Uterus (tissue), 4 donors: ENCODE results near the gene CELSR3. TPM values are rescaled to one million over a fixed set of nuclear protein-coding genes. Genes with fewer than 3 reads are reported as not detected.

Source experiments
- DNase-seq, 2 donors: peaks; one replicate each; pipeline ENCODE4 v3.0.0-alpha.2; 2019 to 2020
- H3K27ac ChIP-seq, 2 donors: fragments of 200-600 bp; sonication (generic); 1 replicate in 1 of 2; 2 replicates in 1 of 2; pipeline ENCODE4 v1.5.1; 2016 to 2018
- H3K27me3 ChIP-seq, 2 donors: fragments of 200-600 bp; sonication (generic); one replicate each; pipeline ENCODE4 v1.5.1; 2018 to 2019; ENCODE audit warnings: control low read depth in 1 of 2
- H3K36me3 ChIP-seq, 2 donors: fragments of 200-600 bp; sonication (generic); one replicate each; pipeline ENCODE4 v1.5.1; 2019; ENCODE audit warnings: control low read depth in 1 of 2
- H3K4me1 ChIP-seq, 2 donors: fragments of 200-600 bp; sonication (generic); one replicate each; pipeline ENCODE4 v1.5.1; 2018 to 2019; ENCODE audit warnings: control low read depth in 1 of 2
- H3K4me3 ChIP-seq, 2 donors: fragments of 200-600 bp; sonication (generic); 1 replicate in 1 of 2; 2 replicates in 1 of 2; pipeline ENCODE4 v1.5.1; 2018 to 2019; ENCODE audit warnings: mild to moderate bottlenecking in 1 of 2
- H3K9me3 ChIP-seq, 2 donors: fragments of 200-600 bp; sonication (generic); one replicate each; pipeline ENCODE4 v1.5.1; 2019; ENCODE audit warnings: control low read depth in 1 of 2
- POLR2A ChIP-seq, 2 donors: fragments of 450-650 bp; IDR thresholded peaks; one replicate each; pipeline ENCODE4 v1.6.1; 2016; ENCODE audit warnings: antibody characterized with exemption in 2 of 2, mild to moderate bottlenecking in 1 of 2, moderate library complexity in 1 of 2
- intact Hi-C: fragments of 100-400 bp; cut with DNase I; formaldehyde crosslinking; loops from one replicate; pipeline ENCODE4 v1.15.1; 2023; ENCODE audit warnings: low total_unique reads
- total RNA-seq, 4 donors: library from RNA; depleted of rRNA in 3 of 4; stranded (reverse); fragments of >200 nt in 3 of 4; gene quantifications; one replicate each; pipeline versions ENCODE4 v1.1.0 to v1.2.4, GENCODE V29; 2014 to 2023
- TF ChIP-seq, protein P1 (sequence below), 4 experiments: fragments of 200-600 bp in 2 of 4; fragments of 450-650 bp in 2 of 4; sonication (generic) in 2 of 4; IDR thresholded peaks; one replicate each; pipeline ENCODE4 v1.5.1; 2016 to 2019; ENCODE audit warnings: antibody characterized with exemption in 4 of 4, mild to moderate bottlenecking in 2 of 4, moderate library complexity in 1 of 4
- donor health status: DM: yes; HTN: yes; CAD: no.

The CELSR3 gene
- total RNA-seq, 4 donors from 2014 or later: under 0.01 to 3.4 (median 1.3) TPM; not detected in 1

DNA sequence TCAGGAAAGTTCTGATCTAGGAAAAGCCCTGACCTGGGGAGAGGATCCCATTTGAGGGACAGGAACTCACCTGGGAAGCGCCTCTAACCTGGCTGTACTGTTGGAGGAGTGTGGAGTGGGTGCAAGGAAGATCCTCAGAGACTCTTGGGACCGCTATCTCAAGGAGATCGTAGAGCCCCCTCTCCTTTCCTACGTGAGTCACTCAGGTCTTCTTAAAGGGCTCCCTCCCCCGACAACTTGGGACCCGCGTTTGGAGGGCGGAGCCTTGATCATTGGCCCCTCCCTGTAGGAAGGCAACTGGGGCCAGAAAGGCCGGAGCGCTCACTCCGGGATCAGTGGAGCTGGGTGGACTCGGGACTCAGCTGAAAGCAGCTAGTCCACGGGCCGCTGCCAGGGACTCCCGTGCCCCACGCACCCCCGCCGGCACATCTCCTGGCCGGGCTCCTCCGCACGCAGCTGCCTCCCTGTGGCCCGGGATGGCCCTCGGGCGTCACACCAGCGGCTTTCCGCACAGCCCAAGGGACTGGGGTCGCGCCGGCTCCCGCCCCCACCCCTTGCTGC is 27.9 kb downstream of the CELSR3 start:
- TF ChIP-seq, protein P1, sequence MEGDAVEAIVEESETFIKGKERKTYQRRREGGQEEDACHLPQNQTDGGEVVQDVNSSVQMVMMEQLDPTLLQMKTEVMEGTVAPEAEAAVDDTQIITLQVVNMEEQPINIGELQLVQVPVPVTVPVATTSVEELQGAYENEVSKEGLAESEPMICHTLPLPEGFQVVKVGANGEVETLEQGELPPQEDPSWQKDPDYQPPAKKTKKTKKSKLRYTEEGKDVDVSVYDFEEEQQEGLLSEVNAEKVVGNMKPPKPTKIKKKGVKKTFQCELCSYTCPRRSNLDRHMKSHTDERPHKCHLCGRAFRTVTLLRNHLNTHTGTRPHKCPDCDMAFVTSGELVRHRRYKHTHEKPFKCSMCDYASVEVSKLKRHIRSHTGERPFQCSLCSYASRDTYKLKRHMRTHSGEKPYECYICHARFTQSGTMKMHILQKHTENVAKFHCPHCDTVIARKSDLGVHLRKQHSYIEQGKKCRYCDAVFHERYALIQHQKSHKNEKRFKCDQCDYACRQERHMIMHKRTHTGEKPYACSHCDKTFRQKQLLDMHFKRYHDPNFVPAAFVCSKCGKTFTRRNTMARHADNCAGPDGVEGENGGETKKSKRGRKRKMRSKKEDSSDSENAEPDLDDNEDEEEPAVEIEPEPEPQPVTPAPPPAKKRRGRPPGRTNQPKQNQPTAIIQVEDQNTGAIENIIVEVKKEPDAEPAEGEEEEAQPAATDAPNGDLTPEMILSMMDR (IDR thresholded peaks at IDR 0.05): no peak
- no peak for TF ChIP-seq POLR2A (IDR thresholded peaks at IDR 0.05)
- Histone ChIP-seq H3K4me1 (peaks cover 0 to 5% of the 10 kb centered on the region in 2 donors), H3K36me3 (no peaks in the 10 kb centered on the region), H3K9me3 (no peaks in the 10 kb centered on the region), H3K27ac (peak overlapping the region; percentile 77 to 80), H3K27me3 (no peaks in the 10 kb centered on the region), H3K4me3 (peak overlapping the region; percentile 66 to 94)
- intact Hi-C loops: no loop called here
- peak; percentile 66 to 68 for DNase-seq

GRCh38 chr3:48633743-48634142 is 28.9 kb downstream of the CELSR3 start:
- no peaks in the 10 kb centered on the region for H3K27me3 ChIP-seq
- no peak for DNase-seq
- H3K4me3 ChIP-seq: no peak overlapping the region
- intact Hi-C loops: no loop called here
- TF ChIP-seq, protein P1 (IDR thresholded peaks at IDR 0.05): no peak
- no peak for TF ChIP-seq POLR2A (IDR thresholded peaks at IDR 0.05)
- peaks cover 0 to 5% of the 10 kb centered on the region in 2 donors for H3K4me1 ChIP-seq
- no peaks in the 10 kb centered on the region for H3K36me3 ChIP-seq
- no peaks in the 10 kb centered on the region for H3K9me3 ChIP-seq
- H3K27ac ChIP-seq: no peak overlapping the region

DNA sequence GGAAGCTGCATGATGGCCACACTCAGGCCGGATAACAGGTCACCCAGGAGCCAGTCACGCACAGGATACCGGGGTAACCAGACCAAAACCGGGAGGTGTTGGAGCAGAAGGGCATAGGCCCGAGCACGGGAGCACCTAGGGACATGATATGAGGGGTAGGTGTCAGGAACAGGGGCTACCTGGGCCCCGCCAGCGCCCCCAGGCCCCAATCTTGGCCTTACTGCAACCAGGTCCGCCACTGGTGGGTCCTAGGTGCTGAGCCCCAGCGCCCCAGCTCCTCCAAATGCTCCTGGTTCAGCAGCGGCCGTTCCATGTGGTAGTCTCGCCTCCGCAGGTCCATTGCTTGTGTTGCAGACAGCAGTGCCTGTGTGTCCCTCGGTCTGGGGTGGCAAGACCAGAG is 29.4 kb downstream of the CELSR3 start:
- Histone ChIP-seq H3K4me3 (no peak overlapping the region), H3K9me3 (no peaks in the 10 kb centered on the region), H3K27me3 (no peaks in the 10 kb centered on the region), H3K4me1 (peaks cover 0 to 5% of the 10 kb centered on the region in 2 donors), H3K36me3 (no peaks in the 10 kb centered on the region), H3K27ac (no peak overlapping the region)
- TF ChIP-seq, protein P1 (IDR thresholded peaks at IDR 0.05): no peak
- TF ChIP-seq POLR2A (IDR thresholded peaks at IDR 0.05): no peak
- intact Hi-C loops: no loop called here
- DNase-seq: no peak

GRCh38 chr3:48631516-48632448 is 30.9 kb downstream of the CELSR3 start:
- intact Hi-C loops: no loop called here
- no peak for DNase-seq
- peaks cover 0 to 5% of the 10 kb centered on the region in 2 donors for H3K4me1 ChIP-seq
- no peak overlapping the region for H3K4me3 ChIP-seq
- no peaks in the 10 kb centered on the region for H3K36me3 ChIP-seq
- no peaks in the 10 kb centered on the region for H3K27me3 ChIP-seq
- no peaks in the 10 kb centered on the region for H3K9me3 ChIP-seq
- TF ChIP-seq, protein P1 (IDR thresholded peaks at IDR 0.05): no peak
- TF ChIP-seq POLR2A (IDR thresholded peaks at IDR 0.05): no peak
- no peak overlapping the region for H3K27ac ChIP-seq

DNA sequence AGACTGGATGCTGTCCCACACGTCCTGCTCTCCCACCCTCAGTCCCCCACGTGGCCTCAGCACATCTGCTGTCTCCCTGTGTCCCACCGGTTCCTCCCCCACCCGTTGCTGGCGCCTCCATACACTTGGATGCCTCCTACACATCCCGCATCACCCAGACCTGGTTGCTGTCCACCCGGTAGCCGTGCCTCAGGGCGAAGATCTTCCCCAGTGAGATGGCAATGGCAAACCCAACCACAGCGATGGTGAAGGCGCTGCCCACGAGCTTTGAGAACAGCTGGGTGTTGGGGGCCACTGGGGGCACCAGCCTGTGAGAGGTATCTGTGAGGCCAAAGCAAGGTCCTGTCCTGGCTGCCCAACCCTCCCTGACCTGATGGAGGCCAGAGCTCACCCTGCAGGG is 31.9 kb downstream of the CELSR3 start:
- no peaks in the 10 kb centered on the region for H3K36me3 ChIP-seq
- intact Hi-C loops: no loop called here

More for the DNA sequence above, 31.9 kb downstream of the CELSR3 start:
- Histone ChIP-seq H3K27ac (no peak overlapping the region), H3K4me3 (no peak overlapping the region), H3K4me1 (no peaks in the 10 kb centered on the region), H3K27me3 (no peaks in the 10 kb centered on the region), H3K9me3 (no peaks in the 10 kb centered on the region)
- TF ChIP-seq POLR2A (IDR thresholded peaks at IDR 0.05): no peak
- TF ChIP-seq, protein P1 (IDR thresholded peaks at IDR 0.05): no peak
- no peak for DNase-seq
